Measurements from ENCODE around the gene JPH2.

DNA sequence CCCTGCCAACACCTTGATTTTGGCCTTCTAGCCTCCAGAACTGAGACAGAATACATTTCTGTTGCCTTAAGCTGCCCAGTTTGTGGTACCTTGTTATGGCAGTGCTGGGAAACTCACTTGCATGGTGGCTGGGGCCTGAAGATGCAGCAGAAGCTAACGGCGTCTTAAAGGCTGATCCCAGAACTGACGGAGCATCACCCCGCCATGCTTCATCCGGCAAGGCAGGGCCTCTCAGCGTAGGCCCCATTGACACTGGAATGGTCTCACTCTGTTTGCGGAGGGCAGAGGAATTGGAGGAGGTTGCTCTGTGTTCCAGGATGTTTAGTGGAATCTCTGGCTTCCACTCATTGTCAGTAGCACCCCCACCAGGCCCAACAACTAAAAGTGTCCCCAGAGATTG is 102.1 kb downstream of the JPH2 start:
- TF ChIP-seq, protein P1, sequence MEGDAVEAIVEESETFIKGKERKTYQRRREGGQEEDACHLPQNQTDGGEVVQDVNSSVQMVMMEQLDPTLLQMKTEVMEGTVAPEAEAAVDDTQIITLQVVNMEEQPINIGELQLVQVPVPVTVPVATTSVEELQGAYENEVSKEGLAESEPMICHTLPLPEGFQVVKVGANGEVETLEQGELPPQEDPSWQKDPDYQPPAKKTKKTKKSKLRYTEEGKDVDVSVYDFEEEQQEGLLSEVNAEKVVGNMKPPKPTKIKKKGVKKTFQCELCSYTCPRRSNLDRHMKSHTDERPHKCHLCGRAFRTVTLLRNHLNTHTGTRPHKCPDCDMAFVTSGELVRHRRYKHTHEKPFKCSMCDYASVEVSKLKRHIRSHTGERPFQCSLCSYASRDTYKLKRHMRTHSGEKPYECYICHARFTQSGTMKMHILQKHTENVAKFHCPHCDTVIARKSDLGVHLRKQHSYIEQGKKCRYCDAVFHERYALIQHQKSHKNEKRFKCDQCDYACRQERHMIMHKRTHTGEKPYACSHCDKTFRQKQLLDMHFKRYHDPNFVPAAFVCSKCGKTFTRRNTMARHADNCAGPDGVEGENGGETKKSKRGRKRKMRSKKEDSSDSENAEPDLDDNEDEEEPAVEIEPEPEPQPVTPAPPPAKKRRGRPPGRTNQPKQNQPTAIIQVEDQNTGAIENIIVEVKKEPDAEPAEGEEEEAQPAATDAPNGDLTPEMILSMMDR (IDR thresholded peaks at IDR 0.05; ENCODE audit: insufficient read depth, low read length), result no peak
- TF ChIP-seq POLR2AphosphoS5 (IDR thresholded peaks at IDR 0.05; ENCODE audit: low read depth) (no peak), GABPA (IDR thresholded peaks at IDR 0.05; ENCODE audit: low read depth) (no peak), SPI1 (IDR thresholded peaks at IDR 0.05; ENCODE audit: borderline replicate concordance, low read depth) (no peak)
- TF ChIP-seq, protein P2, sequence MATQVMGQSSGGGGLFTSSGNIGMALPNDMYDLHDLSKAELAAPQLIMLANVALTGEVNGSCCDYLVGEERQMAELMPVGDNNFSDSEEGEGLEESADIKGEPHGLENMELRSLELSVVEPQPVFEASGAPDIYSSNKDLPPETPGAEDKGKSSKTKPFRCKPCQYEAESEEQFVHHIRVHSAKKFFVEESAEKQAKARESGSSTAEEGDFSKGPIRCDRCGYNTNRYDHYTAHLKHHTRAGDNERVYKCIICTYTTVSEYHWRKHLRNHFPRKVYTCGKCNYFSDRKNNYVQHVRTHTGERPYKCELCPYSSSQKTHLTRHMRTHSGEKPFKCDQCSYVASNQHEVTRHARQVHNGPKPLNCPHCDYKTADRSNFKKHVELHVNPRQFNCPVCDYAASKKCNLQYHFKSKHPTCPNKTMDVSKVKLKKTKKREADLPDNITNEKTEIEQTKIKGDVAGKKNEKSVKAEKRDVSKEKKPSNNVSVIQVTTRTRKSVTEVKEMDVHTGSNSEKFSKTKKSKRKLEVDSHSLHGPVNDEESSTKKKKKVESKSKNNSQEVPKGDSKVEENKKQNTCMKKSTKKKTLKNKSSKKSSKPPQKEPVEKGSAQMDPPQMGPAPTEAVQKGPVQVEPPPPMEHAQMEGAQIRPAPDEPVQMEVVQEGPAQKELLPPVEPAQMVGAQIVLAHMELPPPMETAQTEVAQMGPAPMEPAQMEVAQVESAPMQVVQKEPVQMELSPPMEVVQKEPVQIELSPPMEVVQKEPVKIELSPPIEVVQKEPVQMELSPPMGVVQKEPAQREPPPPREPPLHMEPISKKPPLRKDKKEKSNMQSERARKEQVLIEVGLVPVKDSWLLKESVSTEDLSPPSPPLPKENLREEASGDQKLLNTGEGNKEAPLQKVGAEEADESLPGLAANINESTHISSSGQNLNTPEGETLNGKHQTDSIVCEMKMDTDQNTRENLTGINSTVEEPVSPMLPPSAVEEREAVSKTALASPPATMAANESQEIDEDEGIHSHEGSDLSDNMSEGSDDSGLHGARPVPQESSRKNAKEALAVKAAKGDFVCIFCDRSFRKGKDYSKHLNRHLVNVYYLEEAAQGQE (IDR thresholded peaks at IDR 0.05; ENCODE audit: insufficient replicate concordance, low read depth), result no peak

Data from HL-60 (cell line).